T-cell (primary cell): Measurements from ENCODE around the gene CHEK1. TPM values are rescaled to one million over a fixed set of nuclear protein-coding genes. Genes with fewer than 3 reads are reported as not detected.
A peak's percentile ranks its signal among the peaks of the same experiment; 100 is the strongest.
"Not testable (repeated sequence)": the region's sequence is repeated elsewhere in the genome, so short reads cannot be mapped to it uniquely, and the experiment has no call there.

ENCODE experiments used
- ATAC-seq, 4 experiments: fragments of 200-7000 bp in 3 of 4; fragments of 150-1000 bp in 1 of 4; cut with Tn5 transposase; replicated peaks in 1 of 4; 1 replicate in 3 of 4; 2 replicates in 1 of 4; pipeline ENCODE4 v1.10.0; 2021; ENCODE audit warnings: moderate library complexity in 3 of 4, mild to moderate bottlenecking in 2 of 4, moderate number of reproducible peaks in 1 of 4
- CTCF ChIA-PET, 2 donors: fragments of 300-600 bp; sonication (Branson Sonifier 250); formaldehyde crosslinking; loops; one replicate each; lab custom pipeline; 2022; ENCODE audit warnings: antibody characterized with exemption in 2 of 2; lab: Charles Lee
- POLR2A ChIA-PET, 2 donors: fragments of 300-600 bp; sonication (Branson Sonifier 250); formaldehyde crosslinking; loops; one replicate each; lab custom pipeline; 2022; ENCODE audit warnings: antibody characterized with exemption in 2 of 2; lab: Charles Lee
- DNase-seq, 35 experiments: peaks; one replicate each; pipeline versions ENCODE4 v3.0.0 to v3.0.0-alpha.2; 2013 to 2023
- H3K27ac ChIP-seq: one replicate; pipeline ENCODE4 v1.5.1; 2013; ENCODE audit warnings: low read length
- H3K27me3 ChIP-seq, 2 experiments: replicated peaks in 1 of 2; 1 replicate in 1 of 2; 2 replicates in 1 of 2; pipeline versions ENCODE4 v1.6.1 to v1.7.0; 2013; ENCODE audit warnings: low read length in 1 of 2, mixed read lengths in 1 of 2; ENCODE audit not compliant: control insufficient read depth in 2 of 2, insufficient read depth in 2 of 2; ENCODE audit errors: extremely low read depth in 1 of 2
- H3K36me3 ChIP-seq, 2 donors: 1 replicate in 1 of 2; 2 replicates in 1 of 2; pipeline versions ENCODE4 v1.6.1 to v1.7.0; 2013; ENCODE audit warnings: low read length in 1 of 2; ENCODE audit not compliant: control insufficient read depth in 2 of 2, insufficient read depth in 1 of 2; ENCODE audit errors: extremely low read depth in 1 of 2
- H3K4me1 ChIP-seq, 2 experiments: 1 replicate in 1 of 2; 2 replicates in 1 of 2; pipeline versions ENCODE4 v1.6.1 to v1.7.0; 2013; ENCODE audit warnings: low read length in 2 of 2, mixed read lengths in 1 of 2; ENCODE audit not compliant: insufficient read depth in 2 of 2, control insufficient read depth in 1 of 2; ENCODE audit errors: extremely low read depth in 1 of 2
- H3K4me3 ChIP-seq, 2 donors: 1 replicate in 1 of 2; 2 replicates in 1 of 2; pipeline versions ENCODE4 v1.5.1 to v1.7.0; 2013; ENCODE audit warnings: mild to moderate bottlenecking in 2 of 2, low read length in 1 of 2, moderate library complexity in 1 of 2; ENCODE audit not compliant: control insufficient read depth in 1 of 2; ENCODE audit errors: extremely low read depth in 1 of 2
- H3K9me3 ChIP-seq: 2 replicates; pipeline ENCODE4 v1.7.0; 2013
- H3K27ac Mint-ChIP-seq, 2 donors: one replicate each; pipeline ENCODE4 v1.8.0; 2020 to 2021; ENCODE audit warnings: mild to moderate bottlenecking in 2 of 2, mixed read lengths in 2 of 2
- H3K27me3 Mint-ChIP-seq, 2 donors: one replicate each; pipeline ENCODE4 v1.8.0; 2021 to 2022; ENCODE audit warnings: mixed read lengths in 2 of 2
- H3K36me3 Mint-ChIP-seq: one replicate; pipeline ENCODE4 v1.8.0; 2021; ENCODE audit warnings: mixed read lengths
- H3K4me1 Mint-ChIP-seq, 3 donors: one replicate each; pipeline ENCODE4 v1.8.0; 2020 to 2022; ENCODE audit warnings: mixed read lengths in 3 of 3, mild to moderate bottlenecking in 1 of 3
- H3K4me3 Mint-ChIP-seq, 3 donors: one replicate each; pipeline ENCODE4 v1.8.0; 2020 to 2022; ENCODE audit warnings: mild to moderate bottlenecking in 3 of 3, mixed read lengths in 3 of 3, moderate library complexity in 3 of 3
- H3K9me3 Mint-ChIP-seq, 3 donors: one replicate each; pipeline ENCODE4 v1.8.0; 2020 to 2022; ENCODE audit warnings: mixed read lengths in 3 of 3
- WGBS: methylation state at CpG from one replicate; pipeline ENCODE4 v1.1.5; 2013; ENCODE audit warnings: missing lambda C conversion rate; ENCODE audit not compliant: insufficient coverage; 5-methylcytosine and 5-hydroxymethylcytosine counted together
- total RNA-seq, 35 experiments: library from RNA in 6 of 35; stranded (reverse) in 6 of 35; fragments of 120-200 nt in 1 of 35; gene quantifications; one replicate each; pipeline versions ENCODE4 v1.2.1 to v1.2.4 and lab custom pipeline; 2013 to 2026

CHEK1 gene
- 1 to 10 TPM; 2.2 to 7.5 (median 3.2) TPM for total RNA-seq
- total RNA-seq (2013): 4.0 TPM
- total RNA-seq (lab: John Stamatoyannopoulos, UW): 1.5 to 178 (median 4.6) reads per million in 29 experiments

GRCh38 chr11:125624756-125625213, at the start of gene CHEK1:
Gene CHEK1, plus strand, starts transcription at chr11:125625163. Its CDS starts 1,606 bp downstream, at chr11:125626769.
- POLR2A ChIA-PET: interaction anchor here (1.2 kb wide), 2 partner anchors 32 to 55 kb away, joined by 4 to 6 read pairs; partner anchors contain the start of genes EI24 (in 1 of the 2) and STT3A (in 1 of the 2)
- H3K9me3 ChIP-seq: no peaks in the 10 kb centered on the region
- peaks cover 18% of the 10 kb centered on the region for H3K36me3 Mint-ChIP-seq
- H3K4me1 Mint-ChIP-seq: peaks cover 20 to 25% (median 20%) of the 10 kb centered on the region in 3 donors
- no peak for DNase-seq
- peak within 1 kb of the TSS; percentile 97 for H3K27ac ChIP-seq
- H3K4me3 Mint-ChIP-seq: peak within 1 kb of the TSS; percentile 92 to 99 (median 93)
- peaks cover 0 to 20% of the 10 kb centered on the region in 2 donors for H3K36me3 ChIP-seq
- H3K9me3 Mint-ChIP-seq: no peaks in the 10 kb centered on the region
- no peak for ATAC-seq
- no peaks in the 10 kb centered on the region for H3K27me3 ChIP-seq
- CTCF ChIA-PET: interaction anchor here (0.5 to 1.9 kb wide), 4 partner anchors 33 to 256 kb away, joined by 3 to 14 read pairs (median 6); partner anchors contain the start of genes EI24 (in 1 of the 2) and STT3A (in 1 of the 2)
- peak within 1 kb of the TSS; percentile 95 to 97 for H3K27ac Mint-ChIP-seq
- peak within 1 kb of the TSS; percentile 91 for H3K4me3 ChIP-seq
- H3K4me1 ChIP-seq: peaks cover 5 to 21% of the 10 kb centered on the region in 2 experiments
- no peaks in the 10 kb centered on the region for H3K27me3 Mint-ChIP-seq
- WGBS: 100% methylated on average over 1 of the region's 9 CpGs

- Mint-ChIP-seq H3K27ac (peak overlapping the region in 1 of 2 donors; percentile 17), H3K4me1 (peaks cover 2 to 10% (median 7%) of the 10 kb centered on the region in 3 donors), H3K36me3 (peaks cover 52% of the 10 kb centered on the region)
- H3K9me3 ChIP-seq, H3K27ac ChIP-seq, DNase-seq, H3K4me3 ChIP-seq, H3K27me3 Mint-ChIP-seq, ATAC-seq, H3K4me1 ChIP-seq, H3K4me3 Mint-ChIP-seq, CTCF ChIA-PET, H3K9me3 Mint-ChIP-seq, H3K27me3 ChIP-seq, POLR2A ChIA-PET: not testable (repeated sequence)
- 100% methylated on average over 6 of the region's 14 CpGs for WGBS
- peaks cover 7 to 88% of the 10 kb centered on the region in 2 donors for H3K36me3 ChIP-seq
These were observed 47.8 kb upstream of the CHEK1 start for GRCh38 chr11:125577181-125577580.

- Mint-ChIP-seq H3K9me3 (no peaks in the 10 kb centered on the region), H3K36me3 (peaks cover 59% of the 10 kb centered on the region), H3K27me3 (no peaks in the 10 kb centered on the region), H3K4me1 (peaks cover 0 to 4% (median 2%) of the 10 kb centered on the region in 3 donors), H3K27ac (no peak overlapping the region), H3K4me3 (no peak overlapping the region)
- Histone ChIP-seq H3K4me3 (no peak overlapping the region), H3K4me1 (no peaks in the 10 kb centered on the region), H3K27ac (no peak overlapping the region), H3K36me3 (peaks cover 7 to 89% of the 10 kb centered on the region in 2 donors), H3K9me3 (no peaks in the 10 kb centered on the region), H3K27me3 (no peaks in the 10 kb centered on the region)
- CTCF ChIA-PET: interaction anchor here in 1 of 2 donors (0.7 kb wide), 1 partner anchor 9 kb away, joined by 4 read pairs; no protein-coding TSS in a partner anchor
- POLR2A ChIA-PET: interaction anchor here in 1 of 2 donors (0.7 kb wide), 1 partner anchor 304 kb away, joined by 12 read pairs; no protein-coding TSS in a partner anchor
- ATAC-seq (no peak), DNase-seq (no peak)
- no CpG with 5 or more reads among the region's 2 CpGs for WGBS
These were observed 46.2 kb upstream of the CHEK1 start for GRCh38 chr11:125578783-125579182.

GRCh38 chr11:125579811-125580210, 45.2 kb upstream of the CHEK1 start:
- Histone ChIP-seq H3K27ac (no peak overlapping the region), H3K9me3 (no peaks in the 10 kb centered on the region), H3K4me3 (no peak overlapping the region), H3K27me3 (no peaks in the 10 kb centered on the region), H3K4me1 (no peaks in the 10 kb centered on the region), H3K36me3 (peaks cover 9 to 89% of the 10 kb centered on the region in 2 donors)
- 100% methylated on average over 1 of the region's 5 CpGs for WGBS
- POLR2A ChIA-PET: no interaction called here
- H3K4me1 Mint-ChIP-seq: no peaks in the 10 kb centered on the region
- H3K27ac Mint-ChIP-seq: no peak overlapping the region
- H3K4me3 Mint-ChIP-seq: no peak overlapping the region
- no peaks in the 10 kb centered on the region for H3K9me3 Mint-ChIP-seq
- CTCF ChIA-PET: no interaction called here
- no peak for ATAC-seq
- no peaks in the 10 kb centered on the region for H3K27me3 Mint-ChIP-seq
- H3K36me3 Mint-ChIP-seq: peaks cover 60% of the 10 kb centered on the region
- no peak for DNase-seq

GRCh38 chr11:125583496-125583895, 41.5 kb upstream of the CHEK1 start:
- no peak overlapping the region for H3K4me3 Mint-ChIP-seq
- no peak overlapping the region for H3K4me3 ChIP-seq
- no peaks in the 10 kb centered on the region for H3K27me3 ChIP-seq
- 94% methylated on average over 8 of the region's 11 CpGs for WGBS
- H3K9me3 Mint-ChIP-seq: no peaks in the 10 kb centered on the region
- H3K27ac Mint-ChIP-seq: no peak overlapping the region
- no peak for DNase-seq
- no peaks in the 10 kb centered on the region for H3K4me1 ChIP-seq
- H3K9me3 ChIP-seq: no peaks in the 10 kb centered on the region
- H3K4me1 Mint-ChIP-seq: peaks cover 0 to 2% (median 0%) of the 10 kb centered on the region in 3 donors
- peaks cover 8 to 52% of the 10 kb centered on the region in 2 donors for H3K36me3 ChIP-seq
- peaks cover 36% of the 10 kb centered on the region for H3K36me3 Mint-ChIP-seq
- CTCF ChIA-PET: no interaction called here
- no peaks in the 10 kb centered on the region for H3K27me3 Mint-ChIP-seq
- POLR2A ChIA-PET: interaction anchor here in 1 of 2 donors (0.6 kb wide), 1 partner anchor 417 kb away, joined by 4 read pairs; no protein-coding TSS in a partner anchor
- ATAC-seq: no peak
- no peak overlapping the region for H3K27ac ChIP-seq

GRCh38 chr11:125585487-125585886, 39.5 kb upstream of the CHEK1 start:
- CTCF ChIA-PET: interaction anchor here in 1 of 2 donors (0.8 kb wide), 1 partner anchor 16 kb away, joined by 3 read pairs; no protein-coding TSS in a partner anchor
- no peaks in the 10 kb centered on the region for H3K9me3 Mint-ChIP-seq
- Histone ChIP-seq H3K36me3 (peaks cover 8 to 32% of the 10 kb centered on the region in 2 donors), H3K4me3 (no peak overlapping the region), H3K4me1 (no peaks in the 10 kb centered on the region), H3K9me3 (no peaks in the 10 kb centered on the region), H3K27ac (no peak overlapping the region), H3K27me3 (no peaks in the 10 kb centered on the region)
- no peak for ATAC-seq
- H3K36me3 Mint-ChIP-seq: peaks cover 28% of the 10 kb centered on the region
- no CpG with 5 or more reads among the region's 1 CpG for WGBS
- H3K27me3 Mint-ChIP-seq: no peaks in the 10 kb centered on the region
- H3K4me1 Mint-ChIP-seq: peaks cover 0 to 3% (median 0%) of the 10 kb centered on the region in 3 donors
- no peak for DNase-seq
- H3K27ac Mint-ChIP-seq: no peak overlapping the region
- POLR2A ChIA-PET: interaction anchor here in 1 of 2 donors (0.7 kb wide), 1 partner anchor 33 kb away, joined by 3 read pairs; no protein-coding TSS in a partner anchor
- no peak overlapping the region for H3K4me3 Mint-ChIP-seq
